HCEC 1CT (cell line): ENCODE data around the gene CHADL.
"Not testable (repeated sequence)": the region's sequence is repeated elsewhere in the genome, so short reads cannot be mapped to it uniquely, and the experiment has no call there.

Source experiments
- DNase-seq: peaks from one replicate; pipeline ENCODE4 v3.0.0-alpha.2; 2017

Gene CHADL

GRCh38 chr22:41181349-41182241 lies 59.1 kb downstream of the CHADL start:
- DNase-seq = peak; percentile 19

DNA sequence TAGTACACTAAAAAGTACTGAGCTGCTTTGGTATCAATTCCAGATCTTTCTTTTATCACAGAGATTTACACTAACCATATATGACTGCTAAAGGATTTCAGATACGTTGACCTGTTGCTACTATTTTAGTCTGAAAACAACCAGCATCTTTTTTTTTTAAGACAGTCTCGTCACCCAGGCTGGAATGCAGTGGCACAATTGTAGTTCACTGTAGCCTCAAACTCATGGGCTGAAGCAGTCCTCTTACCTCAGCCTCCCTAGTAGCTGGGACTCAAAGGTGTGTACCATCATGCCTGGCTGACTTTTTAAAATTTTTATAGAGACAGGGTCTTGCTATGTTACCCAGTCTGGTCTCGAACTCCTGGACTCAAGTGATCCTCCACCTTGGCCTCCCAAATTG lies 59.8 kb downstream of the CHADL start:
- DNase-seq = no peak

GRCh38 chr22:41180362-41180761 lies 60.4 kb downstream of the CHADL start:
- not testable (repeated sequence) for DNase-seq
